Fibroblast of skin of back (primary cell): ENCODE data around the gene ORAI1.
A peak's percentile ranks its signal among the peaks of the same experiment; 100 is the strongest.
"Not testable (repeated sequence)": the region's sequence is repeated elsewhere in the genome, so short reads cannot be mapped to it uniquely, and the experiment has no call there.

Experiments used
- DNase-seq: peaks from one replicate; pipeline ENCODE4 v3.0.0-alpha.2; 2013

Gene ORAI1

GRCh38 chr12:121603581-121603980 lies 22.7 kb upstream of the ORAI1 start:
- no peak for DNase-seq

GRCh38 chr12:121608301-121608700 lies 18.0 kb upstream of the ORAI1 start:
- DNase-seq = no peak

GRCh38 chr12:121610239-121611149 lies 15.8 kb upstream of the ORAI1 start:
- no peak for DNase-seq

GRCh38 chr12:121611306-121611705 lies 15.0 kb upstream of the ORAI1 start:
- no peak for DNase-seq

- no peak for DNase-seq
Observed at GRCh38 chr12:121613462-121613861, 12.9 kb upstream of the ORAI1 start.

GRCh38 chr12:121614872-121615467 lies 11.4 kb upstream of the ORAI1 start:
- DNase-seq = no peak

GRCh38 chr12:121618659-121619233 lies 7.6 kb upstream of the ORAI1 start:
- no peak for DNase-seq

GRCh38 chr12:121620333-121620891 lies 5.9 kb upstream of the ORAI1 start:
- DNase-seq = no peak

GRCh38 chr12:121626853-121627640 lies 717 bp downstream of the ORAI1 start:
- peak; percentile 71 for DNase-seq

GRCh38 chr12:121628037-121628436 lies 1.7 kb downstream of the ORAI1 start:
- DNase-seq = peak; percentile 13

- DNase-seq = no peak
Observed at GRCh38 chr12:121628536-121628935, 2.2 kb downstream of the ORAI1 start.

- no peak for DNase-seq
Observed at GRCh38 chr12:121630791-121631355, 4.5 kb downstream of the ORAI1 start.

- DNase-seq = no peak
Observed at GRCh38 chr12:121632069-121632970, 6.0 kb downstream of the ORAI1 start.

- not testable (repeated sequence) for DNase-seq
Observed at GRCh38 chr12:121633833-121634196, 7.5 kb downstream of the ORAI1 start.

- no peak for DNase-seq
Observed at GRCh38 chr12:121634836-121635235, 8.5 kb downstream of the ORAI1 start.

GRCh38 chr12:121637231-121637914 lies 11.0 kb downstream of the ORAI1 start:
- no peak for DNase-seq

- no peak for DNase-seq
Observed at GRCh38 chr12:121638298-121639202, 12.2 kb downstream of the ORAI1 start.

- no peak for DNase-seq
Observed at GRCh38 chr12:121641343-121641630, 15.0 kb downstream of the ORAI1 start.

GRCh38 chr12:121648458-121649028 lies 22.2 kb downstream of the ORAI1 start:
- DNase-seq = no peak
